Tibial artery (tissue), 4 donors: ENCODE measurements around the gene ATP2C1.

Source experiments
- DNase-seq, 2 donors: peaks; one replicate each; pipeline ENCODE4 v3.0.0-alpha.2; 2019
- H3K27ac ChIP-seq, 2 donors: fragments of 200-600 bp; sonication (generic) in 1 of 2; 1 replicate in 1 of 2; 2 replicates in 1 of 2; pipeline ENCODE4 v1.5.1; 2018 to 2019; ENCODE audit warnings: mild to moderate bottlenecking in 1 of 2
- H3K27me3 ChIP-seq, 2 donors: fragments of 200-600 bp; sonication (generic) in 1 of 2; one replicate each; pipeline versions ENCODE4 v1.5.1 to v1.6.0; 2016 to 2019
- H3K36me3 ChIP-seq, 3 donors: fragments of 200-600 bp; sonication (generic) in 2 of 3; one replicate each; pipeline ENCODE4 v1.5.1; 2016 to 2019; ENCODE audit warnings: mild to moderate bottlenecking in 2 of 3
- H3K4me1 ChIP-seq, 4 donors: fragments of 200-600 bp; sonication (generic) in 2 of 4; 1 replicate in 3 of 4; 2 replicates in 1 of 4; pipeline ENCODE4 v1.5.1; 2016 to 2019
- H3K4me3 ChIP-seq, 2 donors: fragments of 200-600 bp; sonication (generic) in 1 of 2; 1 replicate in 1 of 2; 2 replicates in 1 of 2; pipeline ENCODE4 v1.5.1; 2018 to 2019; ENCODE audit warnings: mild to moderate bottlenecking in 2 of 2
- H3K9me3 ChIP-seq, 3 donors: fragments of 200-600 bp; sonication (generic) in 1 of 3; one replicate each; pipeline ENCODE4 v1.5.1; 2016 to 2019
- intact Hi-C: fragments of 100-400 bp; cut with DNase I; formaldehyde crosslinking; loops from one replicate; pipeline ENCODE4 v1.15.0; 2023; ENCODE audit warnings: low total_unique reads
- TF ChIP-seq, protein P1 (sequence below), 2 experiments: fragments of 200-600 bp in 1 of 2; fragments of 450-650 bp in 1 of 2; IDR thresholded peaks; one replicate each; pipeline ENCODE4 v1.5.1; 2017 to 2019; ENCODE audit warnings: antibody characterized with exemption in 2 of 2, mild to moderate bottlenecking in 1 of 2, moderate library complexity in 1 of 2

ATP2C1 gene

DNA sequence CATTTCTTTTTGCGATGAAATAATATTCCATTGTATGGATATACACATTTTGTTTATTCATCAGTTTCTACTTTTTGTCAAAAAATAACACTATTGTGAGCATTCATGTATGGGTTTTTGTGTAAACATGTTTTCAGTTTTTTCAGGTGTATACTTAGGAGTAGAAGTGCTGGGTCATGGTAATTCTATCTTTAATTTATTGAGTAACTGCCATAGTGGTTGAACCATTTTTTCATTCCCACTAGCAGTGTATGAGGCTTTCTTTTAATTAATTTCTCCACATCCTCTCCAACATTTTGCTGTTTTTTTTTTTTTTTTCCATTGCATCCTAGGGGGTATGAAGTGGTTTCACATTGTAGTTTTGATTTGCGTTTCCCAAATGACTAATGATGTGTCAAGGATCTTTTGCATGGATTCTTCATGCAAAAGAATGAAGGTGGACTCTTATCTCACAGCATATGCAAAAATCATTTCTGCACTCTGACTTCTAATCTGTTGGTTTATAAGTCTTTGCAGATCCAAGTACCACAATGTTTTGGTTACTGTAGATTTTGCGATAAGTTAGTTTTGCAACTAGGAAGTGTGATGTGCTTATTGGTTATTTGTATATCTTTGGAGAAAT is 12.6 kb downstream of the ATP2C1 start:
- peaks cover 0 to 20% (median 8%) of the 10 kb centered on the region in 4 donors for H3K4me1 ChIP-seq
- no peaks in the 10 kb centered on the region for H3K27me3 ChIP-seq
- H3K4me3 ChIP-seq: no peak overlapping the region
- intact Hi-C loops: no loop called here
- TF ChIP-seq, protein P1, sequence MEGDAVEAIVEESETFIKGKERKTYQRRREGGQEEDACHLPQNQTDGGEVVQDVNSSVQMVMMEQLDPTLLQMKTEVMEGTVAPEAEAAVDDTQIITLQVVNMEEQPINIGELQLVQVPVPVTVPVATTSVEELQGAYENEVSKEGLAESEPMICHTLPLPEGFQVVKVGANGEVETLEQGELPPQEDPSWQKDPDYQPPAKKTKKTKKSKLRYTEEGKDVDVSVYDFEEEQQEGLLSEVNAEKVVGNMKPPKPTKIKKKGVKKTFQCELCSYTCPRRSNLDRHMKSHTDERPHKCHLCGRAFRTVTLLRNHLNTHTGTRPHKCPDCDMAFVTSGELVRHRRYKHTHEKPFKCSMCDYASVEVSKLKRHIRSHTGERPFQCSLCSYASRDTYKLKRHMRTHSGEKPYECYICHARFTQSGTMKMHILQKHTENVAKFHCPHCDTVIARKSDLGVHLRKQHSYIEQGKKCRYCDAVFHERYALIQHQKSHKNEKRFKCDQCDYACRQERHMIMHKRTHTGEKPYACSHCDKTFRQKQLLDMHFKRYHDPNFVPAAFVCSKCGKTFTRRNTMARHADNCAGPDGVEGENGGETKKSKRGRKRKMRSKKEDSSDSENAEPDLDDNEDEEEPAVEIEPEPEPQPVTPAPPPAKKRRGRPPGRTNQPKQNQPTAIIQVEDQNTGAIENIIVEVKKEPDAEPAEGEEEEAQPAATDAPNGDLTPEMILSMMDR (IDR thresholded peaks at IDR 0.05): no peak
- no peaks in the 10 kb centered on the region for H3K9me3 ChIP-seq
- no peaks in the 10 kb centered on the region for H3K36me3 ChIP-seq
- no peak for DNase-seq
- H3K27ac ChIP-seq: no peak overlapping the region

DNA sequence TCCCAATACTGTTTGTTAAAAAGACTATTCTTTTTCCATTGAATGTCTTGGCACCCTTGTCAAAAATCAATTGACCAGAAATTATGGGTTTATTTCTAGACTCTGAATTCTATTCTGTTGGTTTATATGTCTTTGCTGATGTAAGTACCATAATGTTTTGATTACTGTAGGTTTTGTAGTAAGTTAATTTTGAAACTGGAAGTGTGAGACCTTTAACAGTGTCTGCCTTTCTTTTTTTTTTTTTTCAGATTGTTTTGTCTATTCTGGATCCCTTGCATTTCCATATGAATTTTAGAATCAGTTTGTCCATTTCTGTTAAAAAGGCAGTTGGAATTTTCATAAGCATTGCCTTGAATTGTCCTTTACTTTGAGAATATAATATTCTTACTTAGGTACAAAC is 13.6 kb downstream of the ATP2C1 start:
- Histone ChIP-seq H3K27me3 (no peaks in the 10 kb centered on the region), H3K4me3 (no peak overlapping the region), H3K36me3 (no peaks in the 10 kb centered on the region), H3K4me1 (peaks cover 0 to 20% (median 5%) of the 10 kb centered on the region in 4 donors), H3K27ac (no peak overlapping the region), H3K9me3 (no peaks in the 10 kb centered on the region)
- intact Hi-C loops: no loop called here
- TF ChIP-seq, protein P1 (IDR thresholded peaks at IDR 0.05): no peak
- DNase-seq: no peak

DNA sequence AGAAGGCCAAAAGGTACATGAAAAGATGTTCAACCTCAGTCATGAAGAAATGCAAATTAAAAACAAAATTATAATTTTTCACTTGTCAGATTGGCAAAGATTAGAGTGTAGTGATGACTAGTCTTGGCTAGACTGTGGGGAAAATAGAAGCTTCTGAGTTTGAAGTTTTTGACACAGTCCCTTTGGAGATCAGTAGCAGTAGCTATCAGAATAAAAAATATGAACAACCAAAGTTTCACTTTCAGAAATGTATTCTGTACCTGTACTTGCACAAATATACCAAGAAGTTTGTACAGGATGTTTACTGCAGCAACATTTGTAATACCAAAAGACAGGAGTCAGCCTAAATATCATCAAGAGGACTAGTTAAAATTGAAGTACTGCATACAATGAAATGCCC is 14.1 kb downstream of the ATP2C1 start:
- Histone ChIP-seq H3K9me3 (no peaks in the 10 kb centered on the region), H3K27me3 (no peaks in the 10 kb centered on the region), H3K27ac (no peak overlapping the region), H3K4me3 (no peak overlapping the region), H3K36me3 (no peaks in the 10 kb centered on the region), H3K4me1 (peaks cover 0 to 20% (median 5%) of the 10 kb centered on the region in 4 donors)
- TF ChIP-seq, protein P1 (IDR thresholded peaks at IDR 0.05): no peak
- intact Hi-C loops: no loop called here
- no peak for DNase-seq

DNA sequence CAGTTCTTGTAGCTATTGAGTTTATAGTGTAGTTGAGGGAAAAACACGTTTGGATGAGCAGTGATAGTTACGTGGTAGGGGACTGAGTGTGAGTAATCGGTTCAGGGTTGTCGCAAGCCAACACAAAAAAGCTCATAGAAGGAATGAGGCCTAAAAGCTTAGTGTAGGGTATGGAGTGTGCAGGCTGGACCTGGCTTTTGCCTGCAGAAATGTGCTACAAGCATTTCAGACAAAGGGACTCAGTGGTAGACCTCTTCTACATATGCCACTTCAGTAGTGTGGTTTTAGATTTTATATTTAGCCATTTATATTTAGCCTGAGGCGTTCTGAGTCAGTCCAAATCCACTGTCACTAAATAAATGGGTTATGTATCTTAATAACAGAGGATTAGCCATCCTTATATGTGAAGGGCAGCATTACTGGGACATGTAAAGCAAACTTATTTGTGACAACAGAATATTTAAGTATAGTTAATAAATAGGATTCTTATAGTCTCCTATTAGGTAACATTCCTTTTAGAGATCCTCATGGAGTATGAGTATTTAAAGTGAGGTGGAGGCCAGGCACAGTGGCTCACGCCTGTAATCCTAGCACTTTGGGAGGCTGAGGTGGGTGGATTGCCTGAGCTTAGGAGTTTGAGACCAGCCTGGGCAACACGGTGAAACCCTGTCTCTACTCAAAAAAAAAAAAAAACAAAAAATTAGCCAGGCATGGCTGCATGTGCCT is 21.8 kb downstream of the ATP2C1 start:
- H3K36me3 ChIP-seq: peaks cover 0 to 6% (median 0%) of the 10 kb centered on the region in 3 donors
- H3K27me3 ChIP-seq: no peaks in the 10 kb centered on the region
- no peak for DNase-seq
- H3K4me1 ChIP-seq: peaks cover 0 to 22% (median 3%) of the 10 kb centered on the region in 4 donors
- no peak overlapping the region for H3K27ac ChIP-seq
- intact Hi-C loops: no loop called here
- H3K4me3 ChIP-seq: no peak overlapping the region
- no peaks in the 10 kb centered on the region for H3K9me3 ChIP-seq
- TF ChIP-seq, protein P1 (IDR thresholded peaks at IDR 0.05): no peak

DNA sequence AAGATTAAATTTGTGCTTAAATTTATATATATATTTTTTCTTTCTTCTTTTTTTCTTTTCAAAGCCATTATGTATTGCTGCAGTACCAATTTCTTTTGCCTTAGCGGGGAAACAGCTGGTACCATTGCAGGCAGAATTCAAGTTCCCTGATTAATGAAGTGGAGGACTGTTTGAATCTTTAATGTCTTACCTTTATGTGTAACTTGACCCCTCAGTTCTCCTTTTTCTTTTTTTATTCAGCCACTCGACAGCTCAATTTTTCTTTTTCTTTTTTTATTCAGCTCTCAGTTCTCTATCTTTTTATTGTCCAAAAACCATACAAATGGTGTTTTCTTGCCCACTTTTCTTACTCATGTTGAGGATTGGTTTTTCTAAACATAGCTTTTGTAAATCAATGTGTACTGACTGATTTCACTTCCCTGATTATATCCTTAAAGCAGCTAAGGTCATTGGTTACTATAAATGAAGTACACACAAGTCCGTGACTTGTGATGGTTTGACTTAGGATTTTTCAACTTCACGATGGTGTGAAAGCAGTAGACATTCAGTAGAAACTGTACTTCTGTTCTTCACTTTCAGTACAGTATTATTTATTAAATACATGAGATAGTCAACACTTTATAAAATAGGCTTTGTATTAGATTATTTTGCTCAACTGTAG is 22.8 kb downstream of the ATP2C1 start:
- no peak overlapping the region for H3K4me3 ChIP-seq
- H3K27ac ChIP-seq: no peak overlapping the region

More for the DNA sequence above, 22.8 kb downstream of the ATP2C1 start:
- Histone ChIP-seq H3K36me3 (peaks cover 0 to 6% (median 0%) of the 10 kb centered on the region in 3 donors), H3K27me3 (no peaks in the 10 kb centered on the region), H3K9me3 (no peaks in the 10 kb centered on the region), H3K4me1 (peaks cover 0 to 22% (median 3%) of the 10 kb centered on the region in 4 donors)
- DNase-seq: no peak
- TF ChIP-seq, protein P1 (IDR thresholded peaks at IDR 0.05): no peak
- intact Hi-C loops: no loop called here
